ENCODE results near the gene ADGB.

ADGB gene

DNA sequence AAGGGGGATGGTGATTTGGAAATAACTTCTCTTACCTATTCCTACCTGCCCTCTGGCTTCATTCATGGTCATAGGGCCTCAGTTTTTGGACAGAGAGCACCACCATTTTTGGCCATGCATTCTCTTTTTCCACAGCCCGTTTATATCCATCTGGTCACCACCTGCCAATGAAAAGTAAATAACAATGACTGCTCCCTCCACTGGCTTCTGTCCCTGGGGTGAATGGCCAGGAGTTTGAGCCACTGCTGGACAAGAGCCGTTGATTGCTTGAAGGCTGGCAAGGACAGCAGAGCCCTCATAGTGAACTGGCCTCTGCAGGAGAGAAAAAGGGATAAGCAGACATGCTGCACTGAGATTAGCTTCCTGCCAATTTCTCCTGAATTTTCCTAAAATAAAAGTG, 261.8 kb downstream of the ADGB start:
- Histone ChIP-seq H3K4me3 (ENCODE audit: severe bottlenecking) (no peak overlapping the region), H3K27me3 (ENCODE audit: insufficient read depth, poor library complexity, severe bottlenecking) (no peaks in the 10 kb centered on the region), H3K4me1 (ENCODE audit: insufficient read depth, poor library complexity, severe bottlenecking) (no peaks in the 10 kb centered on the region), H3K9me3 (ENCODE audit: severe bottlenecking) (no peaks in the 10 kb centered on the region), H3K36me3 (ENCODE audit: low read depth) (no peaks in the 10 kb centered on the region), H3K27ac (ENCODE audit: poor library complexity, severe bottlenecking) (no peak overlapping the region)
- no peak for ATAC-seq (ENCODE audit: low read depth)
- TF ChIP-seq, protein P1, sequence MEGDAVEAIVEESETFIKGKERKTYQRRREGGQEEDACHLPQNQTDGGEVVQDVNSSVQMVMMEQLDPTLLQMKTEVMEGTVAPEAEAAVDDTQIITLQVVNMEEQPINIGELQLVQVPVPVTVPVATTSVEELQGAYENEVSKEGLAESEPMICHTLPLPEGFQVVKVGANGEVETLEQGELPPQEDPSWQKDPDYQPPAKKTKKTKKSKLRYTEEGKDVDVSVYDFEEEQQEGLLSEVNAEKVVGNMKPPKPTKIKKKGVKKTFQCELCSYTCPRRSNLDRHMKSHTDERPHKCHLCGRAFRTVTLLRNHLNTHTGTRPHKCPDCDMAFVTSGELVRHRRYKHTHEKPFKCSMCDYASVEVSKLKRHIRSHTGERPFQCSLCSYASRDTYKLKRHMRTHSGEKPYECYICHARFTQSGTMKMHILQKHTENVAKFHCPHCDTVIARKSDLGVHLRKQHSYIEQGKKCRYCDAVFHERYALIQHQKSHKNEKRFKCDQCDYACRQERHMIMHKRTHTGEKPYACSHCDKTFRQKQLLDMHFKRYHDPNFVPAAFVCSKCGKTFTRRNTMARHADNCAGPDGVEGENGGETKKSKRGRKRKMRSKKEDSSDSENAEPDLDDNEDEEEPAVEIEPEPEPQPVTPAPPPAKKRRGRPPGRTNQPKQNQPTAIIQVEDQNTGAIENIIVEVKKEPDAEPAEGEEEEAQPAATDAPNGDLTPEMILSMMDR (IDR thresholded peaks at IDR 0.05; ENCODE audit: poor library complexity, severe bottlenecking) = no peak
- no peak for DNase-seq (ENCODE audit: low spot score)

DNA sequence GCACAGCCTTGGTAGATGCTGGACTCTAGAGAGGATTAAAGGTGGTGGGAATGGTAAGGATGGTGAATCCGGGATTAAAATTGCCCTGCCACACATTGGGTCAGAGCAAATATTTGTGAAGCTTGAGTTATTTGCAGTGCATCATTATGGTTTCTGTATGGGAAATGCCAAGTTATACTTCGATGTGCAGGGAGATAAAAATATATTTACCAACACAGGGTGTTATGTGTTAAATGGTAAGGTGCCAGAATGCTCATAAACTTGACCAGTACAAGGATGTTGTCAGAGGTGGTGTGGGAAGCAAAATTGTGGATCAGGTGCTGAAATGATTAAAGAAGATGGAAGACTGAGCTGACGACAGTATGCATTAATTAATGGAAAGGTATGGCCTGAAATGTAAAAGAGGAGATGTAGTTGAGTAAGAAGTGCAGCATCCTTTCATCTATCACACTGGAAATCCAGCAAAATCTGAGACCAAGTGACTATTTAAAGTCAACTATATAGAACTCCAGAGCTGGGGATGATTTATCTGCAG, 262.3 kb downstream of the ADGB start:
- no peaks in the 10 kb centered on the region for H3K4me1 ChIP-seq (ENCODE audit: insufficient read depth, poor library complexity, severe bottlenecking)
- no peak overlapping the region for H3K27ac ChIP-seq (ENCODE audit: poor library complexity, severe bottlenecking)
- H3K4me3 ChIP-seq (ENCODE audit: severe bottlenecking) = no peak overlapping the region
- no peaks in the 10 kb centered on the region for H3K9me3 ChIP-seq (ENCODE audit: severe bottlenecking)
- H3K36me3 ChIP-seq (ENCODE audit: low read depth) = no peaks in the 10 kb centered on the region
- no peak for DNase-seq (ENCODE audit: low spot score)
- TF ChIP-seq, protein P1 (IDR thresholded peaks at IDR 0.05; ENCODE audit: poor library complexity, severe bottlenecking) = no peak
- H3K27me3 ChIP-seq (ENCODE audit: insufficient read depth, poor library complexity, severe bottlenecking) = no peaks in the 10 kb centered on the region
- ATAC-seq (ENCODE audit: low read depth) = no peak

DNA sequence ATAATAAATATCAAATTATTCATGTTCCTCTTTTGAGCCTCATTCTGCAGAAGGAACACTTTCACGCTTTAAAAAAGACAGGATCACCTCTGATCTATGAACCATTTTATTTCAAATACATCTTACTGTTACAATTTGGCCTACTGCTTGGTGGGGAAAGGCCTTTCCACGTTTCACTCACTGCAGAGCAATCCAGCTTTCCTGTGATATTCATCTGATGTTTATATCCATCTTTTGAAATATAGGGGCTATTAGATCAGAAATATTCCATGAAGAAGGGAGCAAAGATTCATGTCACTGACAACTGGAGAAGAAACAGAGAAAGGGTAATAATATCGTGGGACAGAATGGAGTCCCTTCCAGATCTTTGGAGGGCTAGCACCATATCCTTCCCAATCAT, 262.9 kb downstream of the ADGB start:
- no peaks in the 10 kb centered on the region for H3K36me3 ChIP-seq (ENCODE audit: low read depth)
- H3K27me3 ChIP-seq (ENCODE audit: insufficient read depth, poor library complexity, severe bottlenecking) = no peaks in the 10 kb centered on the region
- ATAC-seq (ENCODE audit: low read depth) = no peak
- no peaks in the 10 kb centered on the region for H3K4me1 ChIP-seq (ENCODE audit: insufficient read depth, poor library complexity, severe bottlenecking)
- TF ChIP-seq, protein P1 (IDR thresholded peaks at IDR 0.05; ENCODE audit: poor library complexity, severe bottlenecking) = no peak
- no peaks in the 10 kb centered on the region for H3K9me3 ChIP-seq (ENCODE audit: severe bottlenecking)
- DNase-seq (ENCODE audit: low spot score) = no peak
- no peak overlapping the region for H3K27ac ChIP-seq (ENCODE audit: poor library complexity, severe bottlenecking)
- no peak overlapping the region for H3K4me3 ChIP-seq (ENCODE audit: severe bottlenecking)

DNA sequence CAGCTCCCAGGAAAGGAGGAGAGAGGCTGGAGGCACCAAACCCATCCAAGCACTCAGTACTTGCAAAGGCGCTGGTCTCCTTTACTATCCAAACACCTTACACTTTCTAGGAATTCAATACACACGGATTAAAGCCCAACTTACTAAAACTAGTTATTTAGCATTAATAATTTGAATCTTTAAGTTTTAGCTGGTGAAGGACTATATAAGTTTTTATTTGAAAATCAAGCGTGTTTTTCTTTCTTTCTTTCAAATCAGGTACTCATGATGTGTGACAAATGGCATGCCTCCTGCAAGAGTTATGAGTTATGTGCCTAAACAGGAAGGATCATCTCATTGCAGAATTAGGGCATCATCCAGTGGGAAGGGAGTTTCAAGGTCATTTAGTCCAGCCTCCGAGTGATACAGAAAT, 263.7 kb downstream of the ADGB start:
- H3K4me3 ChIP-seq (ENCODE audit: severe bottlenecking) = no peak overlapping the region
- no peaks in the 10 kb centered on the region for H3K27me3 ChIP-seq (ENCODE audit: insufficient read depth, poor library complexity, severe bottlenecking)
- no peaks in the 10 kb centered on the region for H3K9me3 ChIP-seq (ENCODE audit: severe bottlenecking)
- DNase-seq (ENCODE audit: low spot score) (no peak), ATAC-seq (ENCODE audit: low read depth) (no peak)
- no peaks in the 10 kb centered on the region for H3K36me3 ChIP-seq (ENCODE audit: low read depth)
- H3K27ac ChIP-seq (ENCODE audit: poor library complexity, severe bottlenecking) = no peak overlapping the region
- H3K4me1 ChIP-seq (ENCODE audit: insufficient read depth, poor library complexity, severe bottlenecking) = no peaks in the 10 kb centered on the region
- TF ChIP-seq, protein P1 (IDR thresholded peaks at IDR 0.05; ENCODE audit: poor library complexity, severe bottlenecking) = no peak

DNA sequence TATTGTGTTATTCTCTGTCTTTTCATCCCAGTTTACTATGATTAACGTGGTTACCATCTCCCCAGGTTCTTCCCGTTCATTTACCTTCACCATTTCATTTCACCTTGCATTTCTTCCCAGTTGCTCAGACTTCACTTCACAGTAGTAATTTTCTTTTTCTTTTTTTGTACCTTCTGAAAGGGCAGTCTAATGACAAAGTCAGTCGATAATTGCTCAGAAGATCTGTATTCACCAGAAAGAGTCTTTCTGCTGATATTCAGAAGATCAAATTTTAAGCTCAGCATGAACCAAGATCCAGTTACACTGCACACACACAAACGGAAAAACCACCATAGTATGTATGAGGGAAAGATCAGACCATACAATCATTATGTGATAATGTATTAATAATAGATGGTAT, 265.5 kb downstream of the ADGB start:
- no peak for ATAC-seq (ENCODE audit: low read depth)
- no peaks in the 10 kb centered on the region for H3K9me3 ChIP-seq (ENCODE audit: severe bottlenecking)
- TF ChIP-seq, protein P1 (IDR thresholded peaks at IDR 0.05; ENCODE audit: poor library complexity, severe bottlenecking) = no peak
- H3K36me3 ChIP-seq (ENCODE audit: low read depth) = no peaks in the 10 kb centered on the region
- H3K4me3 ChIP-seq (ENCODE audit: severe bottlenecking) = no peak overlapping the region
- H3K4me1 ChIP-seq (ENCODE audit: insufficient read depth, poor library complexity, severe bottlenecking) = no peaks in the 10 kb centered on the region
- no peak overlapping the region for H3K27ac ChIP-seq (ENCODE audit: poor library complexity, severe bottlenecking)
- no peak for DNase-seq (ENCODE audit: low spot score)
- no peaks in the 10 kb centered on the region for H3K27me3 ChIP-seq (ENCODE audit: insufficient read depth, poor library complexity, severe bottlenecking)

Measured in RWPE2 (cell line).